Liver (tissue), 2 donors: ENCODE results near the gene WNT3A.
"Not testable (repeated sequence)": the region's sequence is repeated elsewhere in the genome, so short reads cannot be mapped to it uniquely, and the experiment has no call there.

Experiments used
- EGR1 ChIP-seq, 2 donors: IDR thresholded peaks; 2 replicates each; pipeline ENCODE4 v1.6.1; 2016 to 2018; ENCODE audit warnings: antibody characterized with exemption in 2 of 2, low read depth in 2 of 2
- JUND ChIP-seq, 2 donors: IDR thresholded peaks; 2 replicates each; pipeline ENCODE4 v1.6.1; 2016; ENCODE audit warnings: antibody characterized with exemption in 2 of 2
- YY1 ChIP-seq: IDR thresholded peaks from 2 replicates; pipeline ENCODE4 v1.6.1; 2016; ENCODE audit warnings: antibody characterized with exemption, mild to moderate bottlenecking
- TF ChIP-seq, protein P1 (sequence below): IDR thresholded peaks from 2 replicates; pipeline ENCODE4 v1.6.1; 2016; ENCODE audit warnings: antibody characterized with exemption
- donor health status: healthy.

DNA sequence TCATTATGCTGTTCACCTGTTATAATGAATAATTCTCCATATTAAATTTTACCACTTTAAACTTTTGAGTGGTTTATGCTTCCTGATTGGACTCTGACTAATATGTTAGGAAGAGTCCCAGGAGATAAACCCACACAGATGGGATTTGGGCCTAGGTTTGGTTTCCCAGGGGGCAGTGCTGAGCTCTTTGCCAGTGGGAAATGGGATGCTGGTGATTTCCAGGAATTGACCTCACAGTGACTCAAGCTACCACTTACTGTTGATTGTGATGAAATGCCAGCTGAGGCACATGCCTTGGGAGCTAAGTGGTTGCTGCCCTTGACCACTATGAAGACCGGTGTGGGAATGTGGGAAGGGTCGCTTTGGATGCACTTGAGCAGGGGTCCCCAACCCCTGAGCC is 40.1 kb upstream of the WNT3A start:
- not testable (repeated sequence) for TF ChIP-seq YY1; EGR1 (IDR thresholded peaks at IDR 0.05; ENCODE audit: low read depth in 2 of 2); JUND (IDR thresholded peaks at IDR 0.05)
- TF ChIP-seq, protein P1, sequence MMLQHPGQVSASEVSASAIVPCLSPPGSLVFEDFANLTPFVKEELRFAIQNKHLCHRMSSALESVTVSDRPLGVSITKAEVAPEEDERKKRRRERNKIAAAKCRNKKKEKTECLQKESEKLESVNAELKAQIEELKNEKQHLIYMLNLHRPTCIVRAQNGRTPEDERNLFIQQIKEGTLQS = not testable (repeated sequence)
